ENCODE results near the gene CELF2. TPM values are rescaled to one million over a fixed set of nuclear protein-coding genes. Genes with fewer than 3 reads are reported as not detected.

Gene CELF2
- total RNA-seq, 4 donors from 2014 or later: 8.7 to 28.6 (median 22.9) TPM

DNA sequence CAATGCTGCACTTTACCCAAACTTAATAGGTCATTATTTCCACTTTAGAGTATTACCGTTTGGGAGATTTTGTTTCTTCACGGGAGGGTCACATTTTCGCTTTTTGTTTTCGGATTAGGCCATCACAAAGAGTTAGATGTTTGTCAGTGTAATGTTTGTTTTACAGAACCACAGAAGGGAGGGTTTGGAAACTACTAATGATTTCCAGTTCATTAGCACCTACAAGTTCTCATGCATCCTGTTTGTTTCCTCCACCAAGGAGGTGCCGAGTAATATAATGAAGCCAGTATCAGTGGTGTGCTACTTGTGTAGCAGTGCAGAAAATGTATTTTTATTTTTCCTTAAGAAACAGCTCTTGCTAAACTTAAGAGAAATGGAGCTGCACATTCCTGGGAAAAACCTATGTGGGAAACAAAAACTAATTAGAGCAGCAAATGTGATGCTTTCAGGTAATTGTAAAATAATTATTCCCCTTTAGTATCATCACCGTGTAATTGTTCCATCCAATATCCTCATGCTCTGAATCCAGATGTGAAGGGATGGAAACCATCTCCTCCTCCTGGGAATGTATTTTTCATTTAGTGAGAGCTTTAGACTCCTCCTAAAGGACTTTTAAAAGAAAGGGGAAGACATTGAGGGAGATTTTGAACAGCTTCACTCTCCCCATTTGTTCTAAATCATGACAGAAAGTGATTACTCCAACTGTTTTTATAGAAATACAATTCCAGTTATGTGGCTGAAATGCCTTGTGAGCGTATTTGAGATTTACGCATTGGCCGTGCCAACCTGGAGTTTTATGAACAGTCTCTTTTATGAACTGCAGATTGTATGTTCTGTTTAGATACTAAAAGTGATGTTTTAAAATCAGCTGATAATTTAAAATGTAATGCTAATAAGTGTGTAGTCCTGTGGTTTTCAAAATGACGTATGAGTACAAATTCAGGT is 5.6 kb downstream of the CELF2 start:
- Histone ChIP-seq H3K4me1 (peaks cover 18% of the 10 kb centered on the region), H3K27ac (no peak overlapping the region), H3K36me3 (no peaks in the 10 kb centered on the region), H3K4me3 (no peak overlapping the region), H3K9me3 (no peaks in the 10 kb centered on the region), H3K27me3 (peaks cover 14% of the 10 kb centered on the region)
- 77% methylated on average over 10 of the region's 10 CpGs for WGBS
- DNase-seq (ENCODE audit: low spot score in 2 of 2): no peak
- no peak for TF ChIP-seq EP300 (IDR thresholded peaks at IDR 0.05)
- TF ChIP-seq, protein P1, sequence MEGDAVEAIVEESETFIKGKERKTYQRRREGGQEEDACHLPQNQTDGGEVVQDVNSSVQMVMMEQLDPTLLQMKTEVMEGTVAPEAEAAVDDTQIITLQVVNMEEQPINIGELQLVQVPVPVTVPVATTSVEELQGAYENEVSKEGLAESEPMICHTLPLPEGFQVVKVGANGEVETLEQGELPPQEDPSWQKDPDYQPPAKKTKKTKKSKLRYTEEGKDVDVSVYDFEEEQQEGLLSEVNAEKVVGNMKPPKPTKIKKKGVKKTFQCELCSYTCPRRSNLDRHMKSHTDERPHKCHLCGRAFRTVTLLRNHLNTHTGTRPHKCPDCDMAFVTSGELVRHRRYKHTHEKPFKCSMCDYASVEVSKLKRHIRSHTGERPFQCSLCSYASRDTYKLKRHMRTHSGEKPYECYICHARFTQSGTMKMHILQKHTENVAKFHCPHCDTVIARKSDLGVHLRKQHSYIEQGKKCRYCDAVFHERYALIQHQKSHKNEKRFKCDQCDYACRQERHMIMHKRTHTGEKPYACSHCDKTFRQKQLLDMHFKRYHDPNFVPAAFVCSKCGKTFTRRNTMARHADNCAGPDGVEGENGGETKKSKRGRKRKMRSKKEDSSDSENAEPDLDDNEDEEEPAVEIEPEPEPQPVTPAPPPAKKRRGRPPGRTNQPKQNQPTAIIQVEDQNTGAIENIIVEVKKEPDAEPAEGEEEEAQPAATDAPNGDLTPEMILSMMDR (IDR thresholded peaks at IDR 0.05): no peak

DNA sequence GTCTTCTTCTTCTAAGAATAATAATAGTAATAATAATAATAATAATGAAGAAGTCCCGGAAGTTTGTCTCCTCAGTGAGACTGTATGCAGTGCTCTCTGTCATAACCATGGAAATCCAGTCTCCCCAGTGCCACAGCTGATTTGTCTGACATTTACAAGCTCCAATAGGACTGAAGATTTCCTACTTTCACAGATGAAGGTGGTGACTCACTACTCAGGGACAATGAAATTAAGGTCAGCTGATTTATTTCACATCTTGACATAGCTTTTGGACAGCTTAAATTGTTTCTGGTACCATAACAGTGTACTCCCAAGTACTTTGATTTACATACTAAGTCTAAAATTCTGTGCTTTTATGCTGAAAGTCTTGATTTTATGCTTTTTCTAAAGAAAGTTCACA is 6.9 kb downstream of the CELF2 start:
- Histone ChIP-seq H3K9me3 (no peaks in the 10 kb centered on the region), H3K4me1 (peaks cover 8% of the 10 kb centered on the region), H3K4me3 (no peak overlapping the region), H3K27me3 (peaks cover 8% of the 10 kb centered on the region), H3K27ac (peak overlapping the region; percentile 46), H3K36me3 (no peaks in the 10 kb centered on the region)
- no peak for DNase-seq (ENCODE audit: low spot score in 2 of 2)
- WGBS: 90% methylated on average over 1 of the region's 1 CpG
- TF ChIP-seq POLR2A (IDR thresholded peaks at IDR 0.05) (no peak), POLR2AphosphoS5 (IDR thresholded peaks at IDR 0.05) (peak in 1 of 3 donors; percentile 38), EP300 (IDR thresholded peaks at IDR 0.05) (no peak)
- TF ChIP-seq, protein P1 (IDR thresholded peaks at IDR 0.05): no peak

DNA sequence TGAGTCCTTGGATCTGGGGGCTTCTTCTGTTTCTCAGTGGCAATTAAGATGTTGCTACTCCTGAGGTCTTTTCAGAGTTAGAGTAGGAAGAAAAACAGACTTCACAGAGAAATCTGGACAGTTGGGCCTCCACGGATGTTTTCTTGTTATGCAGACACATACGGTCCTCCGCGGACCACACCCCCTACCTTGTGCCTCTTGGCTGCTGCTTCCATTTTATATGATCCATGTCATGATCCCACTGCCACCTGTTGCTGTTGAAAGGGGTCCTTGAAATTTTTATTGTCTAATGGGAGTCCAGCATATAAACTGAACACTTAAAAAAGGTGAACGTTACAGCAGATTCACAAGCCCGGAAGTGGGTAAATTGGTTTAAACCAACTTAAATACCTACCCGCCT is 8.3 kb downstream of the CELF2 start:
- Histone ChIP-seq H3K9me3 (no peaks in the 10 kb centered on the region), H3K27me3 (peaks cover 8% of the 10 kb centered on the region), H3K4me1 (peaks cover 8% of the 10 kb centered on the region), H3K27ac (peak overlapping the region; percentile 46), H3K4me3 (no peak overlapping the region), H3K36me3 (no peaks in the 10 kb centered on the region)
- no peak for TF ChIP-seq POLR2A (IDR thresholded peaks at IDR 0.05)
- no peak for TF ChIP-seq EP300 (IDR thresholded peaks at IDR 0.05)
- TF ChIP-seq, protein P1 (IDR thresholded peaks at IDR 0.05): no peak
- no peak for TF ChIP-seq POLR2AphosphoS5 (IDR thresholded peaks at IDR 0.05)
- WGBS: 82% methylated on average over 7 of the region's 7 CpGs
- DNase-seq (ENCODE audit: low spot score in 2 of 2): no peak

DNA sequence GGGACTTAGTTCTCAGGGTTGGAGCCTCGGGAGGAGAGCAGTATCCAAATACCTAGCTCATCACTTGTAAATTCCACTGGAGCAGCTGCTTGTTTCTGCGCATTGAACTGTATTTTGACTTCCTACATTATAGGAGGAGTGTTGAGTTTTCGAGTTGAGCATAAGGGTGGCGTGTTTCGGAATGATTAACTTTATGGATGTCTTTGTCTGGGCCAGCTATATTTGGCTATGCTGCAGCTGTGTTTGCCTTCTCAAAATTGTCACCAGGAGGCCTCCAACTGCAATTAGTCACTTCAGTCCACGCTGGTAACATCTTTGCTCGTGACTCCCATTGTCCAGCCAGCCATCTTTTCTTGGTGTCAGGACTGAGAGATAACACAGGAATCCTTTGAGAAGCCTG is 9.1 kb downstream of the CELF2 start:
- Histone ChIP-seq H3K4me3 (no peak overlapping the region), H3K9me3 (no peaks in the 10 kb centered on the region), H3K4me1 (peaks cover 8% of the 10 kb centered on the region), H3K27me3 (peaks cover 5% of the 10 kb centered on the region), H3K36me3 (no peaks in the 10 kb centered on the region), H3K27ac (peak overlapping the region; percentile 46)
- TF ChIP-seq POLR2AphosphoS5 (IDR thresholded peaks at IDR 0.05) (no peak), EP300 (IDR thresholded peaks at IDR 0.05) (no peak), POLR2A (IDR thresholded peaks at IDR 0.05) (no peak)
- TF ChIP-seq, protein P1 (IDR thresholded peaks at IDR 0.05): no peak
- 71% methylated on average over 7 of the region's 7 CpGs for WGBS
- DNase-seq (ENCODE audit: low spot score in 2 of 2): no peak

DNA sequence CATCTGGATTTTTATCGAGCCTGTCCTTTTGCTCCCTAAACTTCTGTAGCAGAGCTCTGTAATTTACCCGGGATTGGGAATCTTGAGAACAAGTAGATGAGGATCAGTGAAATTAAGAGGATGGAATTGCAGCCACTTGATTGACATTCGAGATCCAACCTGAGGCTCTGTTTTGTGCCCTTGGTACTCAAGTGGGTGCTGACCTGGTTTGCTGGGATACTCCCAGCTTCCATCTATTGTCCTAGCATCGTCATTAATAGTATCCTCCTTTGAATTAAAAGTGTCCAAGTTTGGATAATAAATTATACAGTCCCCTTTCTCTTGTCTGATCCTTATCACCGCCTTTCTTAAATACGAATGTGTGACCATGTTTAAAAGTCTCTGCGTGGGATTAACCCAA is 17.1 kb downstream of the CELF2 start:
- Histone ChIP-seq H3K4me1 (peaks cover 16% of the 10 kb centered on the region), H3K36me3 (no peaks in the 10 kb centered on the region), H3K27me3 (no peaks in the 10 kb centered on the region), H3K4me3 (no peak overlapping the region), H3K27ac (peak overlapping the region; percentile 42), H3K9me3 (no peaks in the 10 kb centered on the region)
- DNase-seq (ENCODE audit: low spot score in 2 of 2): no peak
- no peak for TF ChIP-seq EP300 (IDR thresholded peaks at IDR 0.05)
- no peak for TF ChIP-seq POLR2A (IDR thresholded peaks at IDR 0.05)
- TF ChIP-seq POLR2AphosphoS5 (IDR thresholded peaks at IDR 0.05): no peak
- TF ChIP-seq, protein P1 (IDR thresholded peaks at IDR 0.05): no peak
- 56% methylated on average over 7 of the region's 7 CpGs for whole genome bisulfite sequencing

Measured in suprapubic skin (tissue), 4 donors.